ENCODE measurements around the gene CORIN. TPM values are rescaled to one million over a fixed set of nuclear protein-coding genes. Genes with fewer than 3 reads are reported as not detected.

CORIN gene
- total RNA-seq, 1 donor from 2014 or later = 5.5 TPM

GRCh38 chr4:47690611-47691010 is 147.3 kb downstream of the CORIN start:
- no peak for DNase-seq (ENCODE audit: low spot score)

GRCh38 chr4:47686294-47686872 is 151.5 kb downstream of the CORIN start:
- no peak for DNase-seq (ENCODE audit: low spot score)

GRCh38 chr4:47675806-47676205 is 162.1 kb downstream of the CORIN start:
- no peak for DNase-seq (ENCODE audit: low spot score)

GRCh38 chr4:47674144-47674543 is 163.7 kb downstream of the CORIN start:
- DNase-seq (ENCODE audit: low spot score) = peak; percentile 25

GRCh38 chr4:47672696-47673095 is 165.2 kb downstream of the CORIN start:
- DNase-seq (ENCODE audit: low spot score) = no peak

GRCh38 chr4:47669946-47670345 is 167.9 kb downstream of the CORIN start:
- DNase-seq (ENCODE audit: low spot score) = no peak

- peak; percentile 69 for DNase-seq (ENCODE audit: low spot score)
Measured at GRCh38 chr4:47668810-47669408, 169.0 kb downstream of the CORIN start.

GRCh38 chr4:47668256-47668655 is 169.6 kb downstream of the CORIN start:
- no peak for DNase-seq (ENCODE audit: low spot score)

GRCh38 chr4:47667552-47667951 is 170.3 kb downstream of the CORIN start:
- DNase-seq (ENCODE audit: low spot score) = no peak

GRCh38 chr4:47664051-47664826 is 173.6 kb downstream of the CORIN start:
- no peak for DNase-seq (ENCODE audit: low spot score)

- DNase-seq (ENCODE audit: low spot score) = no peak
Measured at GRCh38 chr4:47662975-47663374, 174.9 kb downstream of the CORIN start.

GRCh38 chr4:47661741-47662140 is 176.1 kb downstream of the CORIN start:
- no peak for DNase-seq (ENCODE audit: low spot score)

- no peak for DNase-seq (ENCODE audit: low spot score)
Measured at GRCh38 chr4:47659342-47659741, 178.5 kb downstream of the CORIN start.

- DNase-seq (ENCODE audit: low spot score) = no peak
Measured at GRCh38 chr4:47654972-47655693, 182.7 kb downstream of the CORIN start.

- no peak for DNase-seq (ENCODE audit: low spot score)
Measured at GRCh38 chr4:47652092-47652491, 185.8 kb downstream of the CORIN start.

GRCh38 chr4:47651231-47651630 is 186.6 kb downstream of the CORIN start:
- no peak for DNase-seq (ENCODE audit: low spot score)

GRCh38 chr4:47650584-47651130 is 187.2 kb downstream of the CORIN start:
- DNase-seq (ENCODE audit: low spot score) = peak; percentile 8

- DNase-seq (ENCODE audit: low spot score) = no peak
Measured at GRCh38 chr4:47647544-47647943, 190.3 kb downstream of the CORIN start.

- DNase-seq (ENCODE audit: low spot score) = no peak
Measured at GRCh38 chr4:47647029-47647428, 190.8 kb downstream of the CORIN start.

- no peak for DNase-seq (ENCODE audit: low spot score)
Measured at GRCh38 chr4:47646372-47646771, 191.5 kb downstream of the CORIN start.

GRCh38 chr4:47643845-47644244 is 194.0 kb downstream of the CORIN start:
- no peak for DNase-seq (ENCODE audit: low spot score)

Data from umbilical cord (tissue), 2 donors.